Epithelial cell of esophagus (primary cell): ENCODE data around the gene GYS2.

ENCODE experiments used
- DNase-seq: peaks from one replicate; pipeline ENCODE4 v3.0.0; 2010; ENCODE audit warnings: low read depth
- H3K4me3 ChIP-seq: 2 replicates; pipeline ENCODE4 v1.5.1; 2011; ENCODE audit warnings: mild to moderate bottlenecking, low read length, control low read depth
- TF ChIP-seq, protein P1 (sequence below): IDR thresholded peaks from 2 replicates; pipeline ENCODE4 v1.5.1; 2011; ENCODE audit warnings: low read depth, mild to moderate bottlenecking, low read length, control low read depth, inconsistent platforms; ENCODE audit not compliant: insufficient read depth; ENCODE audit errors: missing control alignments

The GYS2 gene

DNA sequence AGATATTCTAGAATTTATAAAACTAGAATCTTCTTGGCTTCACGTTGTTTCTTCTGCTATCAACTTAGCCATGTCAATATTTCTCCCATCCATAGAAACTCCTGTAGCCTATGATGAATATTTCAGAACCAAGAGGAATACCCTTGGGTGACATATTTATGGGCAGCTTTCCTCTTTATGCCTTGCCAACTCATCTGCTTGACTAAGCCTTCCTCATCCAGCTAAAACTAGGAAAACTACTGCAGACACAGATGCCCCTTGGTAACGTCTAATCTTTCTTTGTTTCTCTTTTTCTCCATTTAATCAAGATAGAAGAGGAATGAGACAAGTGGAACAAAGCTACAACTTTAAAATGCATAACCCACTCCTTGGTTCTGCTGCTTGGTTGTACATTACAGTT is 96.8 kb downstream of the GYS2 start:
- TF ChIP-seq, protein P1, sequence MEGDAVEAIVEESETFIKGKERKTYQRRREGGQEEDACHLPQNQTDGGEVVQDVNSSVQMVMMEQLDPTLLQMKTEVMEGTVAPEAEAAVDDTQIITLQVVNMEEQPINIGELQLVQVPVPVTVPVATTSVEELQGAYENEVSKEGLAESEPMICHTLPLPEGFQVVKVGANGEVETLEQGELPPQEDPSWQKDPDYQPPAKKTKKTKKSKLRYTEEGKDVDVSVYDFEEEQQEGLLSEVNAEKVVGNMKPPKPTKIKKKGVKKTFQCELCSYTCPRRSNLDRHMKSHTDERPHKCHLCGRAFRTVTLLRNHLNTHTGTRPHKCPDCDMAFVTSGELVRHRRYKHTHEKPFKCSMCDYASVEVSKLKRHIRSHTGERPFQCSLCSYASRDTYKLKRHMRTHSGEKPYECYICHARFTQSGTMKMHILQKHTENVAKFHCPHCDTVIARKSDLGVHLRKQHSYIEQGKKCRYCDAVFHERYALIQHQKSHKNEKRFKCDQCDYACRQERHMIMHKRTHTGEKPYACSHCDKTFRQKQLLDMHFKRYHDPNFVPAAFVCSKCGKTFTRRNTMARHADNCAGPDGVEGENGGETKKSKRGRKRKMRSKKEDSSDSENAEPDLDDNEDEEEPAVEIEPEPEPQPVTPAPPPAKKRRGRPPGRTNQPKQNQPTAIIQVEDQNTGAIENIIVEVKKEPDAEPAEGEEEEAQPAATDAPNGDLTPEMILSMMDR, result no peak
- DNase-seq, result no peak
- H3K4me3 ChIP-seq, result no peak overlapping the region

DNA sequence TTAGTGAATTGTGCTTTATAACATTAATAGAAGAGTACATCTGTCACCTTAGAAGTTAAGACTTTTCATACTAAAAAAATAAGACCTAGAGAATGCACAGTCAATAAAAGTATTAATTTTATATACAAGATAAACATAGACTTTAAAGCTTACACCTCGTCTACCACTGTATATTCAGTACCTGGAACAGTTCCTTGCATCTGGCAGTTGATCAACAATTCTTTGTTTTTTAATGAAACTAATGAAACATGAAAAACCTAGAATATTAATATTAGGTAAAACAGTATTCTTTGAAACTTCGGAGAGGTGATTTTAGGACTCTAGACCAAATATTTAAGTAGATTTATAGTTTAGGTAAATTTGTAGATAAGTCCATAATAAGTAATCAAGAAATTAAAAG is 98.8 kb downstream of the GYS2 start:
- TF ChIP-seq, protein P1, result no peak
- DNase-seq, result no peak
- H3K4me3 ChIP-seq, result no peak overlapping the region

DNA sequence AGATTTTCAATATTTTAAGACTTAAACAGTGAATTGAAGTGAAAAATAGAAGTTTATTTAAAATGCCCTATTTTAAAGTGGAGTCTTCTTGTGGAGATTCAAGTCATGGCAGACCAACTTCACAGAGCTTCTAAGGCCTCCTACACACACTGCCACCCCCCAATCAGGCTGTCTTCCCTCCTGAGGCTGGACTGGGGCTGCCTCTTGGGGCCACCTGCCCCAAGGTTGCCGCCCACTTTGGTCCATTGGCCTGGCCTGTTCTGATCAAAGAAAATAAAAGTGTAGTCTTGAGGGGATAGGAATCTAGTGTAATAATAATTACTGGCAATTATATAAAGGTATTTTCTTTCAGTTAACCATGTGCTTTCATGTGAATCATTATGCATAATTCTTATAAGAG is 101.8 kb downstream of the GYS2 start:
- DNase-seq, result no peak
- peak overlapping the region; percentile 1 for H3K4me3 ChIP-seq
- TF ChIP-seq, protein P1, result no peak

DNA sequence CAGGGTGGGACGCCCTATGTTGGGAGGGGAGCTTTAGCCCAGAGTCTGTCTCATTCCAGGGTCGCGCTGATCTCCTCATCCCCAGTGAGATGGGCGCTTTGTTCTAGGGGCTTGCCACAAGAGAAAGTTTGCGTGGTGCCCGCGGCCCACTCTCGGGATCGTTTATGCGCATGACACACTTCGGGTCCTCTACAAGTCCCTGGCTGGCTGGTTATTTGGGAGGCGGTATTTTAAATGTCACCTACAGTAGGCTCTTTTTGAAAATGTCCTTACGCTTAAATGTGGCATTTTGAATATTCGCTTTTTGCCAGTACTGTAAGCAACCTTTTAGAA is 102.5 kb downstream of the GYS2 start:
- H3K4me3 ChIP-seq, result peak overlapping the region; percentile 92
- DNase-seq, result peak; percentile 24
- TF ChIP-seq, protein P1, result no peak

DNA sequence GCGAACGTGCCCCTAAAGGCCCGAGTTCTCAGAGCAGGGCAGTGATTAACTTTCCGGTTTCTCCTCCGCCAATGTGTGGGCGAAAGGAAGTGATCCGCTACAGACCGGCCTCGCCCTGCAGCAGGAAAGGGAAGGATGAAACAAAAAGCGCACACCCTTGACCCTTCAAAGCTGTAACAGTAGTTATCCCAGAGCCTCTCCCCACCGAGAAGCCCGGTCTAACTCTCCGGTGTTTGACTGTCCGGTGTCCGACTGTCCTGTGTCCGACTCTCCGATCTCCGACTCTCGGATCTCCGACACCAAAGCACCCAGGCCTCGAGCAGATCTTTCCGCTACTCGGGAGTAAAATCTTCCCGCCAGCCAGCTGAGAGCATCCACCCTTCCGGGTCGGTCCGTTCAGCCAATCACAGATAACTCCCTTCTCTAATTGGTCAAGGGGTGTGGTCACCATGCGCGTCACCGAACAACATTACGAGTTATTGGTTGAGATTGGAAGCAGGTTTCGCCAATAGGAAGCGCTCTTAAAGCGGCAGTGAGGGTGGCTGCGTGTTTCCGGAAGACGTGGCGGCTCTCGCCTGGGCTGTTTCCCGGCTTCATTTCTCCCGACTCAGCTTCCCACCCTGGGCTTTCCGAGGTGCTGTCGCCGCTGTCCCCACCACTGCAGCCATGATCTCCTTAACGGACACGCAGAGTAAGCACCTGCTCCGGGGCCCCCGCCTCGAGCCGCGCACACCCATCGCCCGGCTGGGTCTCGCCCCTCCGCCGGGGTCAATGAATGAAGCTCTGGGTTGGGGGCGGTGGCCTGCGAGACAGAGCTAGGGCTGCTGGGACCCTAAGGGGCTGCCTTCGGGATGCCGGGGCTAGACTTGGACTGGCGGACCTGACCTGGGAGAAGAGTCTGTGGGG is 103.1 kb downstream of the GYS2 start, which contains the start of the genes GOLT1B and RECQL:
Gene GOLT1B, plus strand, starts transcription at position 532 of the 906 bp plus-strand sequence. Its CDS starts 135 bp downstream, at position 667.
Gene RECQL, minus strand, starts transcription at position 378 of the 906 bp plus-strand sequence. CDS start 2,065 bp downstream, outside the sequence.
- H3K4me3 ChIP-seq, result peak within 1 kb of the TSS; percentile 92
- TF ChIP-seq, protein P1, result no peak
- peak; percentile 99 for DNase-seq

DNA sequence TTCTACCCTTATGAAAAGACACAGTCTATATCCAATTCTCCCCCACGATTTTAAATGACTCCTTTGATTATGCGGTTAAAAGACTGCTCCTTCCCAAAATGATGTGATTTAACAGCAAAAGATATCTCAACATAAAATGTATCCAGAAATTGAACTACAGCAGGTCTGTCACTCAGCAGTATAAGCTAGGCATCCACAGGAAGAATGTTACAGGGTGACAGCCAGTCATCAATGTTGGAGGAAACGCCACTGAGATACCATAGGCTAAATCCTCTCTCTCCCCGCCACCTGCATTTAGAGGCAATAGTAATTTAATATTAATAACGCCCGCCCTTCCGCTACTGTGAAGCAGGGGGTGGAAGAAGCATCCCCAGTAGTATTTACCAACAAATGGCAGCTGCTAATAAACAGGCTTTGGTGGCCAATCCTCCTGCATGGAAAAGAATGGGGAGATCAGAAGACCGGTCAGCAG is 103.8 kb downstream of the GYS2 start:
- peak overlapping the region; percentile 92 for H3K4me3 ChIP-seq
- DNase-seq, result no peak
- TF ChIP-seq, protein P1, result no peak

DNA sequence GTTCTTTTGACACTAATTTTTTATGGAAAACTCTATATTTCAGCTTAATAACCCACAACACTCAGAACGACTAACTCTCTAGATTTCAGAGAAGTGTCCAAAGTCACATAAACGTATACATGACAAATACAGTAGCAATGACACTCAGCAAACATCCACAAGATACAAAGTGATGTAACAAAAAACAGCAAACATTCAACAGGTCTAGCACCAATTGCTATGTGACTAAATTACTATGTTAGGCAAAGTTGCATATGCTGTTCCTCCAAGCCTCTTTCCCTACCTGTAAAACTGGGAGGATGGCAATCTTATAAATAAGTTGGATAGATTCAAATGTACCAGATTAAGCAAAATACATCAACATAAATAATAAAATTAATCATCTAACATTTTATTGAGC is 104.9 kb downstream of the GYS2 start:
- no peak overlapping the region for H3K4me3 ChIP-seq
- TF ChIP-seq, protein P1, result no peak
- no peak for DNase-seq
